K562 (cell line): Measurements from ENCODE around the gene UFC1. TPM values are rescaled to one million over a fixed set of nuclear protein-coding genes. Genes with fewer than 3 reads are reported as not detected.

Experiments
- ARID3A ChIP-seq: IDR thresholded peaks from 2 replicates; pipeline ENCODE4 v1.6.1; 2012; ENCODE audit warnings: low read depth, low read length, improper control_type of control experiment, borderline replicate concordance
- ATF4 ChIP-seq: fragments of 450-650 bp; formaldehyde crosslinking; IDR thresholded peaks from 2 replicates; pipeline ENCODE4 v1.4.0; 2022; ENCODE audit warnings: mild to moderate bottlenecking, moderate library complexity
- BRF2 ChIP-seq: IDR thresholded peaks from 3 replicates; pipeline ENCODE4 v1.6.1; 2011; ENCODE audit warnings: borderline replicate concordance, mild to moderate bottlenecking; ENCODE audit not compliant: insufficient read length, insufficient read depth
- CBX1 ChIP-seq: sonication (generic); IDR thresholded peaks from 2 replicates; pipeline ENCODE4 v1.6.1; 2016; ENCODE audit warnings: antibody characterized with exemption, low read depth, mild to moderate bottlenecking
- KDM1A ChIP-seq, 2 experiments: fragments of 450-650 bp; IDR thresholded peaks; 2 replicates each; pipeline ENCODE4 v1.6.1; 2016; ENCODE audit warnings: mild to moderate bottlenecking in 2 of 2
- KLF13 ChIP-seq: fragments of 450-650 bp; IDR thresholded peaks from 2 replicates; pipeline ENCODE4 v1.6.1; 2016; ENCODE audit warnings: missing genetic modification characterization, low read depth, mild to moderate bottlenecking, missing compliant biosample characterization, moderate library complexity, borderline replicate concordance
- MCM7 ChIP-seq, 2 experiments: fragments of 450-650 bp; IDR thresholded peaks; 2 replicates each; pipeline ENCODE4 v1.6.1; 2016 to 2018
- NFIX ChIP-seq: fragments of 250-450 bp; sonication (Bioruptor Pico); IDR thresholded peaks from 2 replicates; pipeline ENCODE4 v1.4.0; 2020; ENCODE audit warnings: low read depth, mild to moderate bottlenecking, moderate library complexity
- RNF2 ChIP-seq: sonication (generic); IDR thresholded peaks from 2 replicates; pipeline ENCODE4 v1.6.1; 2016
- TAF9B ChIP-seq: fragments of 450-650 bp; IDR thresholded peaks from 2 replicates; pipeline ENCODE4 v1.6.1; 2018; ENCODE audit warnings: mild to moderate bottlenecking; ENCODE audit not compliant: partially characterized antibody
- THRAP3 ChIP-seq: fragments of 450-650 bp; IDR thresholded peaks from 2 replicates; pipeline ENCODE4 v1.6.1; 2016; ENCODE audit warnings: mild to moderate bottlenecking, inconsistent platforms, borderline replicate concordance
- ZBTB7A ChIP-seq: IDR thresholded peaks from 2 replicates; pipeline ENCODE4 v1.6.1; 2011; ENCODE audit warnings: low read depth, mild to moderate bottlenecking, low read length, moderate library complexity, borderline replicate concordance; ENCODE audit not compliant: control insufficient read depth
- ZNF274 ChIP-seq: IDR thresholded peaks from 2 replicates; pipeline ENCODE4 v1.6.1; 2011; ENCODE audit warnings: low read depth, mild to moderate bottlenecking, low read length, moderate library complexity, borderline replicate concordance
- ZNF57 ChIP-seq: fragments of 450-650 bp; formaldehyde crosslinking; IDR thresholded peaks from 2 replicates; pipeline ENCODE4 v1.4.0; 2020; ENCODE audit warnings: mild to moderate bottlenecking, moderate library complexity
- polyA plus RNA-seq, 8 experiments: library from polyadenylated mRNA; depleted of rRNA in 4 of 8; stranded (reverse) in 5 of 8; unstranded in 3 of 8; fragments of >200 nt; fragmentation: Nextera tagmentation in 2 of 8; fragmentation: Illumina TruSeq in 1 of 8; extraction: Ambion mirVana in 2 of 8; extraction: Trizol in 1 of 8; gene quantifications; 2 replicates each; pipeline versions ENCODE4 v1.2.1 to v1.2.3, GENCODE V29; 2011 to 2014; ENCODE audit warnings: inconsistent platforms in 1 of 8, missing spikeins in 1 of 8
- total RNA-seq, 7 experiments: library from RNA; depleted of rRNA in 6 of 7; stranded (reverse); fragments of >200 nt in 6 of 7; fragmentation: Illumina TruSeq in 2 of 7; extraction: Trizol in 2 of 7; gene quantifications; 2 replicates each; pipeline versions ENCODE4 v1.2.1 to v1.2.3, GENCODE V29; 2011 to 2021; ENCODE audit warnings: low replicate concordance in 1 of 7
- TF ChIP-seq, protein P1 (sequence below): fragments of 450-650 bp; formaldehyde crosslinking; conservative IDR thresholded peaks from 2 replicates; pipeline ENCODE4 v1.4.0; 2022; ENCODE audit warnings: mild to moderate bottlenecking, missing genetic modification characterization
- TF ChIP-seq, protein P2 (sequence below): fragments of 450-650 bp; IDR thresholded peaks from 2 replicates; pipeline ENCODE4 v1.6.1; 2016; ENCODE audit warnings: antibody characterized with exemption
- TF ChIP-seq, protein P3 (sequence below): sonication (generic); formaldehyde crosslinking; IDR thresholded peaks from 2 replicates; pipeline ENCODE4 v1.8.0; 2022; ENCODE audit warnings: mild to moderate bottlenecking, missing genetic modification reagents

Gene UFC1
- total and polyA plus RNA-seq, 9 of the 15 experiments (the other 6 are each of a cell fraction or from before 2014, with no cell fraction given) = 92.8 to 220 (median 161) TPM

GRCh38 chr1:161177112-161177935 is 23.5 kb downstream of the UFC1 start, which contains the start of gene B4GALT3 (continued):
- TF ChIP-seq, protein P1, sequence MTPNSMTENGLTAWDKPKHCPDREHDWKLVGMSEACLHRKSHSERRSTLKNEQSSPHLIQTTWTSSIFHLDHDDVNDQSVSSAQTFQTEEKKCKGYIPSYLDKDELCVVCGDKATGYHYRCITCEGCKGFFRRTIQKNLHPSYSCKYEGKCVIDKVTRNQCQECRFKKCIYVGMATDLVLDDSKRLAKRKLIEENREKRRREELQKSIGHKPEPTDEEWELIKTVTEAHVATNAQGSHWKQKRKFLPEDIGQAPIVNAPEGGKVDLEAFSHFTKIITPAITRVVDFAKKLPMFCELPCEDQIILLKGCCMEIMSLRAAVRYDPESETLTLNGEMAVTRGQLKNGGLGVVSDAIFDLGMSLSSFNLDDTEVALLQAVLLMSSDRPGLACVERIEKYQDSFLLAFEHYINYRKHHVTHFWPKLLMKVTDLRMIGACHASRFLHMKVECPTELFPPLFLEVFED (CRISPR knock-in tag) = 0 out of 2 replicates have a peak, but pooled peaks have one; percentile 34
- peak; percentile 83; the same call in 1 of the 2 replicates for TF ChIP-seq RNF2
- 0 out of 2 replicates have a peak, but pooled peaks have one; percentile 8 for TF ChIP-seq ATF4 (CRISPR knock-in tag)
- TF ChIP-seq, protein P2, sequence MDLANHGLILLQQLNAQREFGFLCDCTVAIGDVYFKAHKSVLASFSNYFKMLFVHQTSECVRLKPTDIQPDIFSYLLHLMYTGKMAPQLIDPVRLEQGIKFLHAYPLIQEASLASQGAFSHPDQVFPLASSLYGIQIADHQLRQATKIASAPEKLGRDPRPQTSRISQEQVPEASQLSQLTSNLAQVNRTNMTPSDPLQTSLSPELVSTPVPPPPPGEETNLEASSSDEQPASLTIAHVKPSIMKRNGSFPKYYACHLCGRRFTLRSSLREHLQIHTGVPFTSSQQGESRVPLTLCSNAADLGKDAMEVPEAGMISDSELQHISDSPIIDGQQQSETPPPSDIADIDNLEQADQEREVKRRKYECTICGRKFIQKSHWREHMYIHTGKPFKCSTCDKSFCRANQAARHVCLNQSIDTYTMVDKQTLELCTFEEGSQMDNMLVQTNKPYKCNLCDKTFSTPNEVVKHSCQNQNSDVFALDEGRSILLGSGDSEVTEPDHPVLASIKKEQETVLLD = no peak; the same call in 1 of the 2 replicates
- TF ChIP-seq TAF9B = peak; percentile 93
- TF ChIP-seq, protein P3, sequence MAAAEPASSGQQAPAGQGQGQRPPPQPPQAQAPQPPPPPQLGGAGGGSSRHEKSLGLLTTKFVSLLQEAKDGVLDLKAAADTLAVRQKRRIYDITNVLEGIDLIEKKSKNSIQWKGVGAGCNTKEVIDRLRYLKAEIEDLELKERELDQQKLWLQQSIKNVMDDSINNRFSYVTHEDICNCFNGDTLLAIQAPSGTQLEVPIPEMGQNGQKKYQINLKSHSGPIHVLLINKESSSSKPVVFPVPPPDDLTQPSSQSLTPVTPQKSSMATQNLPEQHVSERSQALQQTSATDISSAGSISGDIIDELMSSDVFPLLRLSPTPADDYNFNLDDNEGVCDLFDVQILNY (CRISPR knock-in tag) = peak; percentile 69; the same call in 1 of the 2 replicates
- TF ChIP-seq MCM7 (IDR thresholded peaks at IDR 0.05) = no peak
- no peak for TF ChIP-seq ZNF274
- TF ChIP-seq NFIX (CRISPR knock-in tag) = no peak
- peak; percentile 89 for TF ChIP-seq CBX1
- no peak for TF ChIP-seq ZNF57 (CRISPR knock-in tag)
- TF ChIP-seq BRF2 = no peak
- peak in 1 of 2 experiments; percentile 22; a peak in 1 of 4 replicates for TF ChIP-seq KDM1A (IDR thresholded peaks at IDR 0.05)
- peak; percentile 68 for TF ChIP-seq ZBTB7A
- 0 out of 2 replicates have a peak, but pooled peaks have one; percentile 50 for TF ChIP-seq THRAP3
- TF ChIP-seq KLF13 (tag) = no peak
- peak; percentile 42; the same call in 1 of the 2 replicates for TF ChIP-seq ARID3A
